LoVo (cell line): Measurements from ENCODE around the gene CNNM3.
"Not testable (repeated sequence)": the region's sequence is repeated elsewhere in the genome, so short reads cannot be mapped to it uniquely, and the experiment has no call there.

ENCODE experiments used
- DNase-seq: peaks from one replicate; pipeline ENCODE4 v3.0.0-alpha.2; 2016; ENCODE audit warnings: low spot score

The CNNM3 gene

GRCh38 chr2:96839293-96839874, 23.3 kb downstream of the CNNM3 start:
- no peak for DNase-seq

GRCh38 chr2:96839875-96840850, 24.1 kb downstream of the CNNM3 start:
- no peak for DNase-seq

- DNase-seq, result no peak
Observed at GRCh38 chr2:96841701-96842495, 25.8 kb downstream of the CNNM3 start.

- DNase-seq, result no peak
Observed at GRCh38 chr2:96842600-96842999, 26.5 kb downstream of the CNNM3 start.

- DNase-seq, result no peak
Observed at GRCh38 chr2:96843538-96844268, 27.6 kb downstream of the CNNM3 start, which contains the start of gene ANKRD23. TSS of gene ANKRD23 (minus strand) at chr2:96844021. CDS start at chr2:96843992, 29 bp downstream.

- no peak for DNase-seq
Observed at GRCh38 chr2:96844405-96844808, 28.3 kb downstream of the CNNM3 start.

- DNase-seq, result no peak
Observed at GRCh38 chr2:96846825-96847224, 30.8 kb downstream of the CNNM3 start.

- no peak for DNase-seq
Observed at GRCh38 chr2:96847586-96847985, 31.5 kb downstream of the CNNM3 start.

- no peak for DNase-seq
Observed at GRCh38 chr2:96848264-96848663, 32.2 kb downstream of the CNNM3 start.

GRCh38 chr2:96852667-96853066, 36.6 kb downstream of the CNNM3 start:
- DNase-seq, result no peak

GRCh38 chr2:96853321-96853720, 37.3 kb downstream of the CNNM3 start:
- no peak for DNase-seq

GRCh38 chr2:96856776-96857666, 41.0 kb downstream of the CNNM3 start:
- DNase-seq, result no peak

- peak; percentile 98 for DNase-seq
Observed at GRCh38 chr2:96857667-96858372, 41.8 kb downstream of the CNNM3 start, which contains the start of gene ANKRD39. TSS of gene ANKRD39 (minus strand) at chr2:96858016. CDS start at chr2:96857987, 29 bp downstream.

GRCh38 chr2:96859099-96859649, 43.1 kb downstream of the CNNM3 start:
- DNase-seq, result no peak

GRCh38 chr2:96859681-96860064, 43.6 kb downstream of the CNNM3 start:
- DNase-seq, result no peak

GRCh38 chr2:96860065-96861029, 44.3 kb downstream of the CNNM3 start:
- DNase-seq, result no peak

GRCh38 chr2:96861074-96861473, 45.0 kb downstream of the CNNM3 start:
- no peak for DNase-seq

- not testable (repeated sequence) for DNase-seq
Observed at GRCh38 chr2:96863056-96863455, 47.0 kb downstream of the CNNM3 start.
